Natural killer cell (primary cell): ENCODE results near the gene KCNQ2. TPM values are rescaled to one million over a fixed set of nuclear protein-coding genes. Genes with fewer than 3 reads are reported as not detected.

ENCODE experiments used
- ATAC-seq, 3 donors: fragments of 150-1000 bp in 2 of 3; fragments of 200-7000 bp in 1 of 3; cut with Tn5 transposase; 1 replicate in 1 of 3; 2 replicates in 2 of 3; pipeline ENCODE4 v1.10.0; 2021; ENCODE audit warnings: mild to moderate bottlenecking in 2 of 3, moderate library complexity in 2 of 3
- DNase-seq, 2 donors: peaks; one replicate each; pipeline versions ENCODE4 v3.0.0 to v3.0.0-alpha.2; 2013 to 2021; ENCODE audit warnings: mixed read lengths in 1 of 2
- H3K27ac ChIP-seq: one replicate; pipeline ENCODE4 v1.5.1; 2013; ENCODE audit warnings: mild to moderate bottlenecking, low read length
- H3K27me3 ChIP-seq: one replicate; pipeline ENCODE4 v1.6.1; 2013; ENCODE audit warnings: low read length; ENCODE audit not compliant: control insufficient read depth, insufficient read depth
- H3K36me3 ChIP-seq: one replicate; pipeline ENCODE4 v1.6.1; 2013; ENCODE audit warnings: low read length; ENCODE audit not compliant: control insufficient read depth, insufficient read depth
- H3K4me1 ChIP-seq: one replicate; pipeline ENCODE4 v1.6.1; 2013; ENCODE audit warnings: low read length; ENCODE audit not compliant: control insufficient read depth, insufficient read depth
- H3K4me3 ChIP-seq: one replicate; pipeline ENCODE4 v1.5.1; 2013; ENCODE audit warnings: low read length
- H3K9me3 ChIP-seq: one replicate; pipeline ENCODE4 v1.6.1; 2013; ENCODE audit warnings: low read length; ENCODE audit not compliant: control insufficient read depth, insufficient read depth
- H3K27ac Mint-ChIP-seq, 2 donors: one replicate each; pipeline ENCODE4 v1.8.0; 2022; ENCODE audit warnings: mild to moderate bottlenecking in 2 of 2, mixed read lengths in 2 of 2, moderate library complexity in 1 of 2
- H3K27me3 Mint-ChIP-seq, 2 donors: one replicate each; pipeline ENCODE4 v1.8.0; 2022; ENCODE audit warnings: low read depth in 2 of 2, mixed read lengths in 2 of 2
- H3K36me3 Mint-ChIP-seq: one replicate; pipeline ENCODE4 v1.8.0; 2022; ENCODE audit warnings: mixed read lengths
- H3K4me1 Mint-ChIP-seq, 2 donors: one replicate each; pipeline ENCODE4 v1.8.0; 2022; ENCODE audit warnings: mixed read lengths in 2 of 2
- H3K4me3 Mint-ChIP-seq: one replicate; pipeline ENCODE4 v1.8.0; 2022; ENCODE audit warnings: mild to moderate bottlenecking, moderate library complexity, mixed read lengths
- H3K9me3 Mint-ChIP-seq, 2 donors: one replicate each; pipeline ENCODE4 v1.8.0; 2022; ENCODE audit warnings: mixed read lengths in 2 of 2
- CTCF ChIP-seq: fragments of 200-600 bp; IDR thresholded peaks from one replicate; pipeline ENCODE4 v1.8.0; 2022; ENCODE audit warnings: antibody characterized with exemption
- WGBS: methylation state at CpG from one replicate; pipeline ENCODE4 v1.1.7; 2013; ENCODE audit warnings: missing lambda C conversion rate; ENCODE audit not compliant: insufficient coverage; 5-methylcytosine and 5-hydroxymethylcytosine counted together
- intact Hi-C: fragments of 100-400 bp; cut with micrococcal nuclease; formaldehyde crosslinking; loops from one replicate; pipeline ENCODE4 v1.14.2; 2022
- total RNA-seq, 4 donors: library from RNA; stranded (reverse); fragments of 120-200 nt in 1 of 4; gene quantifications; one replicate each; pipeline versions ENCODE4 v1.2.3 to v1.2.4, GENCODE V29; 2013 to 2022

KCNQ2 gene
- total RNA-seq, 3 donors from 2014 or later (not counting 1 experiment from before 2014, with no cell fraction given) = not detected

- no peaks in the 10 kb centered on the region for H3K4me1 Mint-ChIP-seq
- no peak for ATAC-seq
- no peak overlapping the region for H3K27ac ChIP-seq
- intact Hi-C loops = no loop called here
- H3K36me3 ChIP-seq = no peaks in the 10 kb centered on the region
- H3K4me3 Mint-ChIP-seq = no peak overlapping the region
- H3K9me3 Mint-ChIP-seq = no peaks in the 10 kb centered on the region
- TF ChIP-seq CTCF = no peak
- no peaks in the 10 kb centered on the region for H3K4me1 ChIP-seq
- 73% methylated on average over 28 of the region's 31 CpGs for WGBS
- peaks cover 7 to 8% of the 10 kb centered on the region in 2 donors for H3K27me3 Mint-ChIP-seq
- DNase-seq = no peak
- no peaks in the 10 kb centered on the region for H3K9me3 ChIP-seq
- H3K27ac Mint-ChIP-seq = no peak overlapping the region
- peaks cover 4% of the 10 kb centered on the region for H3K27me3 ChIP-seq
- H3K4me3 ChIP-seq = no peak overlapping the region
- no peaks in the 10 kb centered on the region for H3K36me3 Mint-ChIP-seq
Measured at GRCh38 chr20:63376283-63377250, 95.9 kb downstream of the KCNQ2 start.

GRCh38 chr20:63375438-63375837 lies 97.0 kb downstream of the KCNQ2 start:
- no peak for TF ChIP-seq CTCF
- Mint-ChIP-seq H3K9me3 (no peaks in the 10 kb centered on the region), H3K4me3 (no peak overlapping the region), H3K27me3 (peaks cover 7 to 8% of the 10 kb centered on the region in 2 donors), H3K4me1 (no peaks in the 10 kb centered on the region), H3K27ac (no peak overlapping the region), H3K36me3 (no peaks in the 10 kb centered on the region)
- no peak overlapping the region for H3K27ac ChIP-seq
- ATAC-seq (no peak), DNase-seq (no peak)
- H3K27me3 ChIP-seq = peaks cover 4% of the 10 kb centered on the region
- WGBS = 90% methylated on average over 3 of the region's 3 CpGs
- intact Hi-C loops = no loop called here
- H3K4me1 ChIP-seq = no peaks in the 10 kb centered on the region
- H3K9me3 ChIP-seq = no peaks in the 10 kb centered on the region
- H3K4me3 ChIP-seq = no peak overlapping the region
- no peaks in the 10 kb centered on the region for H3K36me3 ChIP-seq

DNA sequence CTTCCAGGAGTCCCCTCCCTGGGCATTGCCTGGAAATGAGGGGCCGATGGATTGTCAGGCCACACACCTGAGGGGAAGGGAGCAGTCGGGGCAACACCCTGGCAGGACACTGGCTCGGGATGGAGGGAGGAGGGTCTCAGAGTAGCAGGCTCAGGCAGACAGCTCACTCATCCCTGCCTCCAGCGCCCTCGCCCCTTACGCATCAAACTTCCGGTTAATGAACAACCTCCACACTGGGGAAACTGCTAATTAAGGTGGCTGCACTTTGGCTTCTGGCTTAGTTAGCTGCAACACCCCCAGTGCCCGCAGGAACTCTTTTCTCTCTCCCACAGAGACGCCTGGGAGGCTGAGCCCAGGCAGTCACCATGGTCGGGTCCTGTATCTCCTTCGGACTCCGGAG lies 98.0 kb downstream of the KCNQ2 start:
- Mint-ChIP-seq H3K36me3 (no peaks in the 10 kb centered on the region), H3K4me1 (no peaks in the 10 kb centered on the region), H3K9me3 (no peaks in the 10 kb centered on the region), H3K27me3 (peaks cover 7 to 8% of the 10 kb centered on the region in 2 donors), H3K4me3 (no peak overlapping the region), H3K27ac (no peak overlapping the region)
- DNase-seq (no peak), ATAC-seq (no peak)
- no peak overlapping the region for H3K27ac ChIP-seq
- peaks cover 4% of the 10 kb centered on the region for H3K27me3 ChIP-seq
- H3K4me3 ChIP-seq = no peak overlapping the region
- intact Hi-C loops = no loop called here
- H3K4me1 ChIP-seq = no peaks in the 10 kb centered on the region
- WGBS = 70% methylated on average over 12 of the region's 12 CpGs
- TF ChIP-seq CTCF = no peak
- no peaks in the 10 kb centered on the region for H3K36me3 ChIP-seq
- H3K9me3 ChIP-seq = no peaks in the 10 kb centered on the region
